Mononuclear cell (primary cell): ENCODE measurements around the gene DNAI1. TPM values are rescaled to one million over a fixed set of nuclear protein-coding genes. Genes with fewer than 3 reads are reported as not detected.

ENCODE experiments used
- H3K27me3 ChIP-seq: 2 replicates; pipeline ENCODE4 v1.6.0; 2011; ENCODE audit warnings: low read length, control low read depth; ENCODE audit not compliant: insufficient read depth
- H3K4me1 ChIP-seq: 2 replicates; pipeline ENCODE4 v1.5.1; 2011; ENCODE audit warnings: mild to moderate bottlenecking, low read length, control low read depth; ENCODE audit not compliant: insufficient read depth
- H3K4me3 ChIP-seq: 2 replicates; pipeline ENCODE4 v1.5.1; 2011; ENCODE audit warnings: mild to moderate bottlenecking, low read length, moderate library complexity
- H3K9me3 ChIP-seq: 2 replicates; pipeline ENCODE4 v1.5.1; 2011; ENCODE audit warnings: low read depth, mild to moderate bottlenecking, control low read depth, low read length
- total RNA-seq: library from RNA; depleted of rRNA; stranded (reverse); fragments of >200 nt; gene quantifications from one replicate; pipeline ENCODE4 v1.2.3, GENCODE V29; 2012

DNAI1 gene
- total RNA-seq, 1 donor = not detected

- H3K4me3 ChIP-seq = no peak overlapping the region
- H3K9me3 ChIP-seq = no peaks in the 10 kb centered on the region
- no peaks in the 10 kb centered on the region for H3K27me3 ChIP-seq
- H3K4me1 ChIP-seq = no peaks in the 10 kb centered on the region
Observed at GRCh38 chr9:34556949-34557348, 98.3 kb downstream of the DNAI1 start.

GRCh38 chr9:34557426-34558321 lies 99.1 kb downstream of the DNAI1 start:
- Histone ChIP-seq H3K4me1 (no peaks in the 10 kb centered on the region), H3K9me3 (no peaks in the 10 kb centered on the region), H3K27me3 (no peaks in the 10 kb centered on the region), H3K4me3 (no peak overlapping the region)

GRCh38 chr9:34558364-34558763 lies 99.8 kb downstream of the DNAI1 start:
- Histone ChIP-seq H3K27me3 (no peaks in the 10 kb centered on the region), H3K4me1 (no peaks in the 10 kb centered on the region), H3K9me3 (no peaks in the 10 kb centered on the region), H3K4me3 (no peak overlapping the region)

- Histone ChIP-seq H3K27me3 (no peaks in the 10 kb centered on the region), H3K4me1 (no peaks in the 10 kb centered on the region), H3K9me3 (no peaks in the 10 kb centered on the region), H3K4me3 (no peak overlapping the region)
Observed at GRCh38 chr9:34558919-34559623, 100.5 kb downstream of the DNAI1 start.

- no peak overlapping the region for H3K4me3 ChIP-seq
- no peaks in the 10 kb centered on the region for H3K4me1 ChIP-seq
- H3K9me3 ChIP-seq = no peaks in the 10 kb centered on the region
- no peaks in the 10 kb centered on the region for H3K27me3 ChIP-seq
Observed at GRCh38 chr9:34559624-34560455, 101.2 kb downstream of the DNAI1 start.

- H3K4me3 ChIP-seq = no peak overlapping the region
- H3K4me1 ChIP-seq = no peaks in the 10 kb centered on the region
- no peaks in the 10 kb centered on the region for H3K27me3 ChIP-seq
- no peaks in the 10 kb centered on the region for H3K9me3 ChIP-seq
Observed at GRCh38 chr9:34560599-34561214, 102.1 kb downstream of the DNAI1 start.

GRCh38 chr9:34562135-34562745 lies 103.6 kb downstream of the DNAI1 start:
- Histone ChIP-seq H3K4me1 (no peaks in the 10 kb centered on the region), H3K4me3 (no peak overlapping the region), H3K9me3 (no peaks in the 10 kb centered on the region), H3K27me3 (no peaks in the 10 kb centered on the region)

- Histone ChIP-seq H3K4me3 (no peak overlapping the region), H3K9me3 (no peaks in the 10 kb centered on the region), H3K27me3 (no peaks in the 10 kb centered on the region), H3K4me1 (no peaks in the 10 kb centered on the region)
Observed at GRCh38 chr9:34563262-34563661, 104.7 kb downstream of the DNAI1 start.

- H3K27me3 ChIP-seq = no peaks in the 10 kb centered on the region
- H3K4me3 ChIP-seq = no peak overlapping the region
- H3K4me1 ChIP-seq = no peaks in the 10 kb centered on the region
- H3K9me3 ChIP-seq = no peaks in the 10 kb centered on the region
Observed at GRCh38 chr9:34564617-34565016, 106.0 kb downstream of the DNAI1 start.

GRCh38 chr9:34565856-34566255 lies 107.3 kb downstream of the DNAI1 start:
- Histone ChIP-seq H3K27me3 (no peaks in the 10 kb centered on the region), H3K4me3 (no peak overlapping the region), H3K9me3 (no peaks in the 10 kb centered on the region), H3K4me1 (no peaks in the 10 kb centered on the region)

- Histone ChIP-seq H3K4me3 (no peak overlapping the region), H3K27me3 (no peaks in the 10 kb centered on the region)
Observed at GRCh38 chr9:34566322-34566721, 107.7 kb downstream of the DNAI1 start.

GRCh38 chr9:34566972-34567371 lies 108.4 kb downstream of the DNAI1 start:
- Histone ChIP-seq H3K27me3 (no peaks in the 10 kb centered on the region), H3K9me3 (no peaks in the 10 kb centered on the region), H3K4me3 (no peak overlapping the region), H3K4me1 (no peaks in the 10 kb centered on the region)

More at GRCh38 chr9:34566322-34566721, 107.7 kb downstream of the DNAI1 start:
- Histone ChIP-seq H3K4me1 (no peaks in the 10 kb centered on the region), H3K9me3 (no peaks in the 10 kb centered on the region)

GRCh38 chr9:34568133-34568532 lies 109.5 kb downstream of the DNAI1 start:
- no peaks in the 10 kb centered on the region for H3K27me3 ChIP-seq
- no peaks in the 10 kb centered on the region for H3K4me1 ChIP-seq
- H3K9me3 ChIP-seq = no peaks in the 10 kb centered on the region
- no peak overlapping the region for H3K4me3 ChIP-seq

GRCh38 chr9:34568774-34569173 lies 110.2 kb downstream of the DNAI1 start:
- Histone ChIP-seq H3K27me3 (no peaks in the 10 kb centered on the region), H3K4me1 (no peaks in the 10 kb centered on the region), H3K9me3 (no peaks in the 10 kb centered on the region), H3K4me3 (no peak overlapping the region)
